ENCODE data around the gene LY6G5C.
A peak's percentile ranks its signal among the peaks of the same experiment; 100 is the strongest.
"Not testable (repeated sequence)": the region's sequence is repeated elsewhere in the genome, so short reads cannot be mapped to it uniquely, and the experiment has no call there.

LY6G5C gene

GRCh38 chr6:31715022-31715958 is 34.4 kb upstream of the LY6G5C start, which contains the start of gene LY6G6D:
Gene LY6G6D (plus strand): TSS chr6:31715348. CDS start chr6:31715356, 8 bp downstream.
- no peak for DNase-seq

DNA sequence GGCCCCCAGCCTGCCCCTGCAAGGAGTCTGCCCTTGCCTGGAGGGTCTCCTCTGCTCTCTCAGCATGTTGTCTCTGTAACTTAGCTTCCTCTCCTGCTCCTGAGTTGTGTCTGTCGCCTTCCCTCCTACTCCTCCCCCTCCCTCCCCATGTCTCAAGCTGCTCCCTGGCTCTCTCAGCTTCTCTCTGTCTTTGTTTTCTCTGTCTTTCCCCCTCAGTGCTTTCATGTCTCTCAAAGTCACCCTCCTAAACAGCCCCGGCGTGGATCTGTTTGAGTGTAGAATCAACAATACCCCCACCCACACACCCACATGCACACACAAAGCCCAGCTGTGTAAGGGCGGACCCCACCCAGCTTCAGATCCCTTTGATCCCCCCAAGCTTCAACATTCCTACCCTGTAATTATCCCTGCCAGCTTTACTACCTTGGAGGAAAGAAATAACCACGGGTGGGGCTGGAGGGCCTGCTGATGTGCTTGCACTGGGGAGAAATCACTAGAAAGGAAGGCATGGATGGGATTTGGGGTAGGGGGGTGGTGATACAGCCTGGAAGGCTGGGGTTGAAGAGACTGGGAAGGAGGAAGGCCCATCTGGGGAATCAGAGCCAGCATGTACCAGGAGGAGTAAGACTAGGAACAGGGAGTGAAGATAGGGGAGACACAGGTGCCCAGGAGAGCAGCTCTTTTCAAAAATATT is 33.3 kb upstream of the LY6G5C start:
- no peak for DNase-seq

GRCh38 chr6:31713465-31713864 is 32.6 kb upstream of the LY6G5C start:
- no peak for DNase-seq

GRCh38 chr6:31712296-31712695 is 31.4 kb upstream of the LY6G5C start:
- DNase-seq: no peak

DNA sequence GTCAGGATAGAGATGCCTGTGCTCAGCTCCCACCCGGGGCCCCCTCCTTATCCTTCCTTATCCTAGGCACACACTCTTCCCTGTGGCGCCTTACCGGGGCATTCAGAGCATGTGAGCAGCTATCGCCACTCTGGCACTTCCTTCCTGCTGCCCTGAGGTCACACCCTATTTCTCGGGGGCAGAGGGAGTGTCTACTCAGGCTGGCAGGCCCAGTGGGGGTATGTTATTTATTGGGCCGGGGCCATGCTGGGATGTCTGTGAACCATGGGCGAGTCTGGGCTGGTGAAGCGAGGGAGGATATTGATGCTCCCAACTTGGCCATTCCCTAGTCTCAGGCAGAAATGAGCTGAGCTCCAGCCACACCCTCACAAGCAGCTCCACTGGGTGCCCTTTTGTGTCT is 30.4 kb upstream of the LY6G5C start:
- DNase-seq: no peak

DNA sequence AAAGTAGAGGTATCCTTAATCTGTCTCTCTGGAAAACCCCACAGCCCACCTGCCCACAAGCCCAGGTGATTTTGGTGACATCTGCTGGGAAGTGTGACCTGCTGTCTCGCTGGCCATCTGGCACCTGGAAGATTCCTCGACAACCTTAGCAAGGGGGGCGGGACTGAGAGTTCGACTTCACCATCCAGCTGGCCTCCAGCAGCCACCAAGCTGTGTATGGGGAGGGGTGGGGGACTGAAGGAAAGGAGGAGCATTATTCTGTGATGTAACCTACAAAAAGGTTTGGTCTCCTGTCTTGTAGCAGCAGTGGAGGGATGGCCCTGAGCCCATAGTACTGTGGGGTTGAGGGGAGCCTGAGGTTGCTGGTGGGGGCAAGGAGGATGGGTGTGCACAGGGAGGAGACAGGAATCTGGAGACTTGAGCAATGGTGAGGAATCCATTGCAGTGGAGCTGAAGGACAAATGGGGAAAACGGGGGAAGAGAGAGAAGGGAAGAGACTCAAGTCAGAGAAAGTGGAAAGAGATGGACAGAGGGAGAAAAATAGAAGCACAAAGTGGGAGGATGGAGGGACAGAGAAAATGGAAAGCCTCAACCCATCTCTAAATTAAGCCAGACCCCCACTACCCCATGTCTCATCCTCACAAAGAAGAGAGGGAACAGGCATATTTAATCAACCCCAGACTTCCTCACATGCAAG is 29.8 kb upstream of the LY6G5C start:
- no peak for DNase-seq

DNA sequence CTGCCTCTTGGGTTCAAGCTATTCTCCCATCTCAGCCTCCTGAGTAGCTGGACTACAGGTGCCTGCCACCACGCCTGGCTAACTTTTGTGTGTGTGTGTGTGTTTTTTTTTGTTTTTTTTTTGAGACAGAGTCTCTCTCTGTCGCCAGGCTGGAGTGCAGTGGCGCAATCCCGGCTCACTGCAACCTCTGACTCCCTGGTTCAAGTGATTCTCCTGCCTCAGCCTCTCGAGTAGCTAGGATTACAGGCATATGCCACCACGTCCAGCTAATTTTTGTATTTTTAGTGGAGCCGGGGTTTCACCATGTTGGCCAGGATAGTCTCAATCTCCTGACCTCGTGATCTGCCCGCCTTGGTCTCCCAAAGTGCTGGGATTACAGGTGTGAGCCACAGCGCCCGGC is 28.3 kb upstream of the LY6G5C start:
- DNase-seq: not testable (repeated sequence)

- DNase-seq: no peak
Measured at GRCh38 chr6:31708224-31708623, 27.4 kb upstream of the LY6G5C start.

- no peak for DNase-seq
Measured at GRCh38 chr6:31707701-31708100, 26.8 kb upstream of the LY6G5C start.

DNA sequence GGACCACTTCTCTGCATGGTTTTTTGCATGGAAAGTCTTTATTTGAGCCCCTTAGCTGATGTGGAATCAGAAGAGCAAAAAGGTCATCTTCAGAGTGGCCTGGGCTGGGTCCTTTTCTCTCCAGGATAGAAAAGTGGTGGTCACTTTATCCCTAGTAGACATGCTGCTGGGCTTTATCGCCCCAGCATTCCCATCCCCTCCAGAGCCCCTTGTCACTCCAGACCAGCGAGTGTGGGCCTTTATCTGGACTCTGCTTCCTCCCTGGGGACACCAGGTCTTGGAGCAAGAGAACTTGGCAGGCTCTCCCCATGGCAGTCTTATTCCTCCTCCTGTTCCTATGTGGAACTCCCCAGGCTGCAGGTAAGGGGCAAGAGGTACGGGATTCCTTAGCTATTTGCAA is 25.7 kb upstream of the LY6G5C start, which contains the start of gene LY6G6F:
LY6G6F (plus strand) TSS at position 268 of the 400 bp plus-strand sequence; CDS start at position 309, 41 bp downstream.
- DNase-seq: no peak

GRCh38 chr6:31705931-31706330 is 25.1 kb upstream of the LY6G5C start:
- DNase-seq: no peak

DNA sequence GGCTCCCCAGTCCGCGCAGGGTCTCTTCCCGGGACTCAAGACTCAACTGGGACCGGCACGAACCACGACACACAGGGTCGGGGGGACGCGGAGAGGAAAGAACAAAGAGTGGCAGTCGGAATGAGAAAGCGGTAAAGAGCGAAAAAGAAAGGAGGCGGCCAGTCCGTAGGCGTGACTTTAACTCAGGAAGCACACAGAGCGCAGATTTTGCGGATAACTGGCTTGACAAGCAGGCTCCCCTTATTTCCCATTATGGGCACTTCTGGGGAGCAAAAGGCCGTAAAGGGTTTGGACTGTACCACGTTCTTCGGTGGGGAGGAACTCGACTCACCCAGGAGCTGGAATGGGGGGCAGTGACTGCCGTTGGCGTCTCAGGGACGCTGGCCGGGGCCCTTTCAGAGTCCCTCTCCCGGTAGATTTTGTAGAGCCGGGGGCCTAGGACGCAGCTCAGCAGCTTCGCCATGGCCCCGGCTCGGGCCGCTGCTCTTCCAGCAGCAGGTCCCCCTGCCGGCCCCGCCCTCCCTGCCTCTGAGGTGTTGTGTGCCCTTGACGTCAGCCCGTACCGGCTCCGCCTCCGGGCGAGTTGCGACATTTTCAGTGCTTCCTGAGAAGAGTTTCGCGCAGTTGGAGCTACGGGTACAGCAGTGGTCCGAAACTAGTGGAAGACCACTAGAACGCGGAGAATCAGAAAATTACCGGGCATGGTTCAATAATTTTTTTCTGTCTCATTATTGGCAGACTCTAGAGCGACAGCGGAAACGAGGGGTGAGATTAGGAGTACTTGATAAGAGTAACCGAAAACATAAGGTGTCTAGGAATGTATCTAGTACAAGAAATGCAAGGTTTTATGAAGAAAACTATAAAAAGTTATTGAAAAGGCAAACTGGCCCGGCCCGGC is 22.2 kb upstream of the LY6G5C start, which contains the start of gene ABHD16A:
ABHD16A (minus strand) TSS at position 506 of the 898 bp plus-strand sequence; CDS start at position 463, 43 bp downstream.
- peak; percentile 98 for DNase-seq

GRCh38 chr6:31702405-31702818 is 21.5 kb upstream of the LY6G5C start:
- no peak for DNase-seq

DNA sequence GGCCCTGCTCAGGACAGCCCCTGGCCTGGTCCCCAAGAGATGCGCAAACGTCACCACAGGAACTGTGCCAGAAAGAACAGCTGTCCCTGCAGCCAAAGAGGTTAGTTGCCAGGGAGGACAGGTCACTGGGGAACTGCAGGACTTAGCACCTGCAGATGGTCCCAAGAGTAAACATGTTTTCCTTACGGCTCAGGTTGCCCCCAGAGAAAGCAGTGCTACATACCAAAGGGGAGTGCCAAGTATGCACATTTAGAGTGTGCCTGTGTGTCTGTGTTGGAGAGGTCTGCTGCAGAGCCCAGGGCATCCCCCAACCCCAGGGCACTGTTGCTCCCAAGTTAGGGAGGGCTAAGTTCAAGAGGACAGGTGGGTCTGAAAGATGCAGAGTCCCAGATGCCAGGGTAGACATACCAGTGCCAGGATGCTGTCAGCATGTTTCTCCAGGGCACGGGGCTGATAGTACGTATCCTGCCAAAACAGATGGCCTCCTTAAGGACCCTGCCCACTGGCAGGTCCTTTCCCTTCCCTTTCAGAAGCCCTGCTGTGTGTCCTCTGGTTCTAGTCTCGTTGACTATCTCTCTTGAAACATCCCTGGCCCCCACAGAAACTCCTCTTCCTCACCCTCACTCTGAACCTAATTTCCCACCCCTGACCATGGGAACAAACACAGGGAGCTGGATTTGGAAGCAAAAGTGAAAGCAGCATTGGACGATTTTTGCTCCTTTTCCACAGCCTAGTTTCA is 21.0 kb upstream of the LY6G5C start:
- DNase-seq: no peak

DNA sequence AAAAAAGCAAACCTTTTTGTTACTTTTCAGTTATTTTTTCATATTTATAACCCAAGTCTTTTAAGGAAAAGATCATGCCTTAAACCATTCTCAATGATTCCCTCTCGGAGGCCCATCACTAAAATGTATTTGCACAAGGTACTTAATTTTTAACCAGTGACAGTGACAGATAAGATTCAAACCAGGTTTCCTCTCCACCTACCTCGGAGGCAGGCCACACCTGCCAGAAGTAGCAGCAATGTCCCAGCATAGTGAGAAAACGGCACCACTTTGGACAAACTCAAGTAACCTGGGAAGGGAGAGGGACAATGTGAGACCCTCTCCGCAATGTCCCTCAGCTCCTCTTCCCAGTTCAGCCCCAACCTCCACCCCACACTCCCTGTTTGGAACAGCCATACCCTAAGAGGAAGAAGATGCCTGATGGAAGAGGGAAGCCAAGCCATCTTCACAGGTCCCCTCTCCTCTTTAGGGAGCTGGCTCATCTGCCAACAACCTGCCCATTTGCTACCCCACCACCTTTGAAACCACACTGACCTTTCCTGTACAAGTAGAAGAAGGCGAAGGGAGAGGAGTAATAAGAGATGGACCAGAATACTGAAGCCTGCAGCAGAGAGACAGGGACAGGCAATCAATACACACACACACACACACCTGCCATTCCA is 20.0 kb upstream of the LY6G5C start:
- no peak for DNase-seq

- DNase-seq: no peak
Measured at GRCh38 chr6:31697555-31697954, 16.7 kb upstream of the LY6G5C start.

- DNase-seq: no peak
Measured at GRCh38 chr6:31693535-31693934, 12.7 kb upstream of the LY6G5C start.

- no peak for DNase-seq
Measured at GRCh38 chr6:31692886-31693285, 12.0 kb upstream of the LY6G5C start.

DNA sequence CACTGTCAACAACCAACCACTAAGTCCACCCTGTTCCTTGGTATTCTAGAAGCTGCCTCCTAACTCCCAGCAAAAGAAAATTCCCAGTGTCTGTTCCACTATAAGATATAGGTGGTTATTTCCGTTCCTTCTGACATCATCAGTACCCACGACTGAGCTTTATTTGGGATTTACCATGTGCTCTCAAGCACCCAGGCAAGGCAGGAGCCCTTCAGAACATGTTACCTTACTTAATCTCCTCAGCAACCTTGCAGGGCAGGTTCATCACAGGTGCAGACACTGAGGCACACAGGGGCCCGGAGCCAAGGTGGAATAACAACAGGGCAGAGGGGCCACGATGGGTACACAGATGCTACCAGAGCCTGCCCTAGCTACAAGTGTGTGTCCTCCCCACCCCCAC is 11.5 kb upstream of the LY6G5C start:
- DNase-seq: no peak

DNA sequence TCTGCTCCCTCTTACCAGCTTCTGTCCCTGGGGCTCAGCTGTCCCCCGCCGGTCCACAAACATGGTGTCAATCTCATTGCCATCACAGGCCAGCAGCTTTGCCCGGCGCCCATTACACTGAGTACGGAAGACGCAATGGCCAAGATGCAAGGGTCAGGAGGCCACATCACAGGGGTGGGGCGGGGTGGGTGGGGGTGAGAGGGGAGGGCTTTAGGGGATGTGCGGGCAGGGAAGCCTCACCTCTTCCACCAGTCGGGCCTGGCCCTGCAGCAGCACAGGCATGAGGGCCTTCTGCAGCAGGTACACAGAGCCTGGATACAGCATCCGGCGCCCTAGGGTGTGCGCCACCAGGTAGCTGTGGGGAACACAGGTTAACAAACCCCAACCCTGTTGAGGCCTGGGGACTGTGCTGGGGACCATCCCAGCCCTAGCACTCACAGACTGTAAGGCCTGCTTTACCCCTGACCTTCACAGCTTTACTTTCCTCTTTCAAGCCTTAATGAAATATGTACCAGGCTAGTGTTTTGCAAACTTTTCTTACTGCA is 10.8 kb upstream of the LY6G5C start:
- DNase-seq: no peak

All from stimulated activated CD8-positive, alpha-beta memory T cell treated with anti-CD3 and anti-CD28 coated beads, Interleukin-4, amount 100 ng/mL, for 48 hours (primary cell).